ENCODE measurements around the gene TTC7B.

Gene TTC7B

DNA sequence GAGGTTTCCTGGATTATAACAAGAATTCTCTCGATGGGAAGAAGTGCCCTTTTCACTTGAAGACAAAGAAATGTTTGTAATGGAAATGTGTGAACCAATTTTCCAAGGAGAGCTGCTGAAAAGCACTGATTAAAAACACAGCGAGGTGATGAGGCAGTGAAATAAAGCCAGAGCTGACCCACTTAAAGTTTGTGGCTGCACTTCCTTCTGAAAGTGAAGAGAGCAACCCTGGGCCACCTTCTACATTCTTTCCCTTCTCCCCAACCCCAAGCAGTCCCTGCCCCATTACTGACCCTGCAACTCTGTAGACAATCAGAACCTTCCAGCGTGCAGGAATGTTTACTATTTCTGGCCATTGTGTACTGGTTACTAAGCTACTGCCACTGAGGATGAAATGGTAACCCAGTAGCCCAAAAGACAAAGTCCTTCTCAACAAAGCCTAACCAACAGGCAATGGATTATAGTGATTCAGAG is 173.9 kb downstream of the TTC7B start:
- DNase-seq: no peak

DNA sequence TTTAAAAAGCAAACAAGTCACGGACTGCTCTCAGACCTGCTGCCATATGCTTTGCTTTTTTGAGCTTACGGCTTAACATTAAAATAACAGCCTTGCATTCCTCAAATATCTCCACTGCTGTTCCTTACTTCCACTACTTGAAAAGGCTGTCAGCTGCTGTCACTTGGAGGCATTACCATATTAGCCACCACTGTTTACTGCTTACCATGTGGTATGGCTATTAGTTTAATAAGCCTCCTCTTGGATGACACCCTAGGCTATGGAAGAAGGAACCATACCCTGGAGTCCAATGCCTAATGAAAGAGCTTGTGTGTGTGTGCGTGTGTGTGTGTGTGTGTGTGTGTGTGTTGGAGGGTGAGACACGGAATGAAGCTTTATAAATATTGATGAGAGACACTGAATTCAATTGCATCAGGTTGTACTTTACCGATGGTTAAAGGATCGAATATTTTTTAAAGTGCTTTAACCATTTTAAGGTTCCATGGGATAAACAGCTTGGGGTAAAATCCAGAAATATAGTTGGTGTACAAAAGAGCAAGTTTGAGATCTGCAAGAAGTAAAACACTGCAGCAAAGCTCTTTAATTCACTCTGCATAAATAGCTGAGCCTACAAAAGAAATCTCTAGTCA is 174.5 kb downstream of the TTC7B start:
- no peak for DNase-seq

DNA sequence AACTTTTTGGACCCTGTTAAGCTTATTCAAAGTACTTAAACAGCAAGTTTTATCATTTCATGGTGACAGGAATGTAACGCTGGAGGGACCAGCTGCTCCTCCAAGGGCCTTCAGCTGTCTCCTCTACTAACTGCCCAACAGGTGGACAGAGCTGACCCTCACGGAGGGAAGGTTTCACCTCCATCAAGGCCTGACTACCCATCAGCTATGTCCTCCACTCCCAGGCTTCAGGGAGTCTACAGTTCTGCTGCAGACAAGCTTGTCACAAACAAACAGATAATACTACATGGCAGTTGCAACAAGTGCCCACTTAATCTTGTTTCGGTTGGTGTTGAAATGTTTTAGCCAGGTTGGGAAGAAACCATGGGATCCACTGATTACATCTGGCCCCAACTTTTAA is 175.1 kb downstream of the TTC7B start:
- no peak for DNase-seq

DNA sequence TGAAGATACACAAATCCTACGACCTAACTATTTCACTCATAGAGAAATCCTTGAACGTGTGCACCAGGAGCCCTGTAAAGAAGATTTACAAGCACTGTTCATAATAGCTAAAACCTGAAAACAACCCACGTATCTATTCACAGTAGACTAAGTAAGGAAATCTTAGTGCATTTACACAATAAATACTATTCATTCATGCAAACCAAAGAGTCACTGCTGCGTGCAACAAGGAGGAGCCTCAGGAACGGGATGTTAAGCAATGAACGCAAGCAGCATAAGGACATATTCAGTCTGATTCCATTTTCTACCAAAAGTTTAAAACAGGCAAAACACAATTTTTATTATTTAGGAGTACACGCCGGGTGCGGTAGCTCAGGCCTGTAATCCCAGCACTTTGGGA is 176.6 kb downstream of the TTC7B start:
- DNase-seq: peak; percentile 31 to 48

DNA sequence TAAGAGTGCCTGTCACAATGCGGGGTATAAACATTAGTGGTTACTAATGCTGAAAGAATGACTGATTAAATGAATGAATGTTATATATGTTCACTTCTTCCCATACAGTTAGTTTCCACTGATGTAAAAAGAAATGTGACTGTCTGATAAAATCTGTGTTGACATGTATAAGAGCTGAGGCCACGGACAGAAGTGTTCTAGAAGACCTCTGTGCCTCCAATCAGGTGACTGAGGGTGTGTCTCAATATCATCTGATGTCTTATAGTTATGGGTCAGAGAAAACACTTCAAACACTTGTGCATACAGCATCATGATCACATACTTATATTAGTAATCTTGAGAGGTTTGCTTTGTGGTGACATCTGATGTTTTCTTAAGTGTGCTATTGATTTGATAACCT is 183.4 kb downstream of the TTC7B start:
- peak; percentile 51 to 69 for DNase-seq

DNA sequence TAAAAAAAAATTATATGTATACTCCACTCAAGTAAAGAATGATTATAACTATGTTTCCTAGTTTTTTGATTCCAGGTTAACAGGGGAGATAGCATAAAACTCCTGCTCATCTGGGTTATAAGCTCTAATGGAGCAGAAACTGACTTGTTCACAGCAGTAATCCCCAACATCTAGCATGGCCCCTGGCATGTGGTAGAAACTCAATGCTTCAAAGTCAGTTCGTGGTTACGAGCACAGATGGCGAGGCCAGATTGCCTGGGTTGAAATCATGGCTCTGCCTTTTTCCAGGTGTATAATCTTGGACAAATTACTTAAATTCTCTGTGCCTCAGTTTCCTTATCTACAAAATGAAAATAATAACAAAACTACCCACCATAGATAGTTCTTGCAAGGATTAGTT is 183.8 kb downstream of the TTC7B start:
- DNase-seq: no peak

DNA sequence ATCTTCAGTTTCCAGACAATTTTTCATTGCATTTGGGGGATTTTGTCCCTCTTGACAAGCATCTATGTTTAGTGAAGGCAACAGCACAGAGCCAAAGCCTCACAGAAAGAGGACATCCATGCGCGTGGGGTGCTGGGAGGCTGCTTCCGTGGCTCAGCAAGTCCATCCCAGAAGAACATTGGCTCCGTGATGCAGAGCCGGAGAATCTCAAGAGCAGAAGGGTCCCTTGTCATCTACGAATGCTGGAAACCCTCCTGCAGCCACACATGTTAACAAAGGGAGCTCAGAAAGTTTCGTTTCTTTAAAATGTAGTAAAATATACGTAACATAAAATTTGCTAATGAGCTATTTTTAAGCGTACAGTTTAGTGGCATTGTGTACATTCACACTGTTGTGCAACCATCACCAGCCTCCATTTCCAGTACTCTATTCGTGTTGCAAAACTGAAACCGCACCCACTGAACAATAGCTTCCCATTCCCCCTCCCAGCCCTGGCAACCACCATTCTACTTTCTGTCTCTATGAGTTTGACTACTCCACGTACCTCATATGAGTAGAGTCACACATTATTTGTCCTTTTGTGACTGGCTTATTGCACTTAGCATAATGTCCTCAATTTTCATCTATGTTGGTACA is 185.9 kb downstream of the TTC7B start:
- DNase-seq: peak; percentile 93 to 94

DNA sequence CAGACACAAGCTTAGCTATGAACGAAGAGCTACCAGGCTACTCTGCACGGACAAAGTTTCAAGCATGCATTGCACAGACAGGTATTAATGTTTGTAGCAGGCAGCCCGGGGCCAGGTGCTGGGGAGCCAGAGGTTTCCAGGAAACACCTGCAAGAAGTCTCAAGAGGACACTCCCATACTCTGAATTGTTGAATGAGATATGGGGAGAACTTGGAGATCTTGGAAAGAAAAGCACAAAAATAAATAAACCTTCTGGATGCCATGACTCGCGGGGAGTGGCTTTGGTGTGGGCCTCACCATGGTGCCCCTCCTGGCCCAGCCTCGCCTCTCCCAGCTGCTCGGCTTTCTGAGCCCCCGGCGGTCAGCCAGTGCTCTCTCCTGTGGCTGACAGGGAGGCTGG is 186.8 kb downstream of the TTC7B start:
- DNase-seq: no peak

DNA sequence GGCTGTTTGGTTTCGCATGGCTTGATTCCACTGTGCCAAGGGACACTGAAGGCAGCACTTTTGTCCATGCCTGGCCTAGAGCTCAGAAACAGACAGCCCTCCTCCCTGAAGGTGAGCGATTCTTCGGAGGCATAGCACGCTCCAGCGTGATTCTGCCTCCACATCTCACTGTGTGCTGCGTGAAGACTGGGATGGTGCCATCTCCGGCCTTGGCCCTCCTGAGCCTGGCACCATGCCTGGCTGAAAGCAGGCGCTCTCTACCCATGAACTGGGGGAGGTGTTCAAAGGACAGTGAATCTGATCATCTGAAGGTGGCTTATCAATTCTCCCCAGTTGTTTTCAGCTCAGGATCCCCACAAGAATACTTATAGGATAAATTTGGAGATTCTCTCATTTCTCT is 187.4 kb downstream of the TTC7B start:
- no peak for DNase-seq

DNA sequence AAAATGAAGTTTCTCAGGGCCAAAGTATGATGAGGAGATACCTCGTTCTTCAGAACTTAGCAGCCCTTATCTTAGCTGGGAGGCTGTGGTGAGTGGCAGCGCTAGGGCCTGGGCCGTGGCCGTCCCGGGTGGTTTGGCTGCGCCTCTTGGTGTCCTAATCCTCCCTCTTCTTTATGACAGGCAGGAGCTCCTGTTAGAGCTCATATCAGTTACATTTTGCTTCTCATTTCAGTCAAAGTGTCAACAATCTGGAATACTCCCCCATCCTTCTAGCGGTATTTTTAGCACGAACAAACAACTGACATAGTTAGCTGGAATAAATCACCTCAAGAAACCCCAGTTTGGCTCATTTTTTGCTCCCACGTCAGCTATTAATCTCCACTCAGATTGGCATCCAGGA is 188.8 kb downstream of the TTC7B start:
- no peak for DNase-seq

DNA sequence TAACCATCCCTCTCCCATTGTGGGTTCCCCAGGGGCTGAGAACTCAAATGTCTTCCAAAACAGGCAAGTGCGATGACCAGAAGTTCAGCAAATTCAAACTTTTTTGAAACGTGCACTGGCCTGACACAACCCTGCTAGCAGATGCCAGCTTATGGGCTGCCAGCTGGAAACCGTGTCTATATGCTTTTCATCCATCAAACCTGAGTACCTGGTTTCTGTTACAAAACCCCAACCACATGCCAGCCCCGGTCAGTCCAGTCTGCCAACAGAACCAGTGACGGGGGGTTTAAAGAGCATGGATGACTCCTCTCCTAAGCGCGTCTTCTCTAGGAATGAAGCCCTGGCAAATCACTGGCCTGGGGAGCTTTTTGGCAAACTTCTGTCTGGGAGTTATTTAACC is 189.7 kb downstream of the TTC7B start:
- DNase-seq: no peak

DNA sequence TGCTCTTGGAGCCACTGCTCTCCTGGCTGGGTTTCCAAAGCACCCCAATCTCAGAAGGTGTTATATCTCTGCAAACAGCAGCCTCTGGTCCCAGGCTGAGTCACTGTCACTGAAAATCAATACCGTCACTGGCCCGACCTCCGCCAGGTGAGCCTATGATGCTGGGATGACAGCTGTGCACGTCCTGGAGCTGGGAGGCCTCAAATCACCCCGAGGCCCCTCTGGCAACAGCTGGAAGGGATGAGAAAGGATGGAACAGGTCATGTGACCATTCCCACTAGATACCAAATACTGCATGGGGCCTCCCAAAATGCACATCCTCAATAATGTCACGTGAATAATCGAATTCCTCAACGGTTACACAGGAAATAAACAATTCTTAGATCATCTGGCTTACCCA is 190.8 kb downstream of the TTC7B start:
- no peak for DNase-seq

DNA sequence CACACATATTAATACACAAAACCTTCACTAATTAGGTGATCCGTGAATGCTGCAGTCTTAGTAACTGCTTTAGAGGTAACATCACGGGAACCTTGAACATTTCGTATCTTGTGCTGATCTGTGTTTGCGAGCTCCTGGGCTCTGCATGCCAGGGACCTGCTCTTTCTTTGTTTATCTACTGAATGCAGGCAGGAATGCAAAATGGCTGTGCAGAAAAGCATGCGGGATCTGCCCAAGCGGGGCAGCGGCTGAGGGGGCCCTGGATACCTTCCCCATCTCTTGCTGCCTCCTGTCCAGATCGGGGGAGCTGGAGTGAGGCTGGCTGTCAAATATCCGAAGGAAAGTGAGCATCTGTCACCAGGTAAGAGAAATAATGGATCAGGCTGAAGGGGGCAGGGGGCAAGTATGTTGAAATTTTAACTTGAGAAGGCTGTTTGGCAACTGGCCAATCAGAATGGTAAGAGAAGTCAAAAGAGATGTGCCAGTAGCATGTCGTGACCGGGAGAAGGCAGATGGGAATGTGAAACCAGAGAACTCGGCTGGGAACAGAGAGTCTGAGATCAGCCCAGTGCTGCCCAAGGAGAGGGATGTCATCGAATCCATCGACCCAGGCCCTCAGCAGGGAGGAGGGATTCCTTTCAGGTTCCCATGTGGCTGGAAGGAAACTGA is 191.4 kb downstream of the TTC7B start:
- DNase-seq: no peak

DNA sequence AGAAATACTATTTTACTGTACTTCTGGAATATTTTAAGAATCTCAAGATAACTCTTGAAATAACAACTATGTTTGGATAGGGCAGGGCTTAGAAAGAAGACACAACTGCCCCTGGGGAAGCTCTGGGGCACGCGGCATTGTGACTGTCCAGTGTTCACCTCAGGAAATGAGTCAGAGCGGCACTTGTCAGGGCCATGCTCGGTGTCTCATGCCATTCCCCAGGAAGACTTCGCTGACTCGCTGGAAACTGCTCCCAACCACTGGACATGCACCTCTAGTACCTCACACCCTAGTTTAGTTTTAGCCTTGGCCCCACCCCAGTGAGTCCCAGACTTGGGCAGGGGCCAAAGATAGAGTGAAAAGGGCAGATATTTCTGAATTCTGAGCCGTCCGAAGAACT is 192.0 kb downstream of the TTC7B start:
- DNase-seq: peak; percentile 68 to 87

DNA sequence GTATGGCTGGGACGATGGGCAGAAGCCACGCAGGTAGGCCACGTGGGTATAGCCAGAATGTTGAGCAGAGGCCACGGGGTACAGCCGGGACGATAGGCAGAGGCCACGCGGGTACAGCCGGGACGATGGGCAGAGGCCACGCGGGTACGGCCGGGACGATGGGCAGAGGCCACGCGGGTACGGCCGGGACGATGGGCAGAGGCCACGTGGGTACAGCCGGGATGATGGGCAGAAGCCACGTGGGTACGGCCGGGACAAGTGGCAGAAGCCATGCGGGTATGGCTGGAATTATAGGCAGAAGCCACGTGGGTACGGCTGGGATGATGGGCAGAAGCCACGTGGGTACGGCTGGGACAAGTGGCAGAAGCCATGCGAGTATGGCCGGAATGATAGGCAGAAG is 195.0 kb downstream of the TTC7B start:
- no peak for DNase-seq

DNA sequence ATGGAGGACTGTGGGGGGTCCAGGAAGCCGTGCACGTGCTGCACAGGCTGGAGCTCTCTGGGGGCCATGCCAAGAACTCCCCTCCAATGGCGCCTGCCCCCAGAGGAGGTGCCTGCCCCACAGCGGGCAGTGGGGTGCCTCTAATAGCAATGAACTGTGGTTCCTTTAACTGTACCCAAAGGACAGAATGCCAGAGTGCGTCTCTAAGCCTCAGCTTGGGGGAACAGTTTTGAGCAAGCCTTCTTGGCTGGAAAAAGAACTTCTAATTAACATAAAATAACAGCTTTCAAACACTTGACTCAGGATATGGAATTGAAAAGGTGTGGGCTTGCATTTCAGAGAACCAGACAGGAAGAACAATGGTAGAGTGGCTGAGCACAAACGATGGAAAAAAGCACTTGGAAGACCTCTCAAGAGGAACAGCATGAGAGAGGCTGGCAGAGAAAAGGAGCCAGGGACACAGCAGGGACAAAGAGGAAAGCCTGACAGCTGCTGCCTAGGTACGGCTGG is 195.6 kb downstream of the TTC7B start:
- no peak for DNase-seq

DNA sequence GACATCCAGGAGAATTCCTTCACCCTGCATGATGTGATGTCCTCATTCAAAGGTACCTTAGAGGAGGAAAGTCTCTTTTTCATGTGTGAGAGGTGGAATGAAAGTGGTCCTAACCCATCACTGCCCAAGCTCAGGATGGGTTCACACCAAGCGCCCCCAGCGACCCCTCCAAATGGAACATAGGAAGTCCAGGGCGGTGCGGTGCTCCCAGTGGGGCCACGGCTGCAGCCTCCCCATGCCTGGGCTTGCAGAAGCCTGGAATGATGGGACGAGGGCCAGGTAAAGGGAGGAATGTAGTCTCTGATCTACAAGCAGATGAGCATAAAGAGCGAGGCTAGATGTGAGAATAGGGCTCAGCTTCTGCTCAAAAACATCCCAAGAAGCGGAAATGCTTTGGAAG is 196.3 kb downstream of the TTC7B start:
- no peak for DNase-seq

DNA sequence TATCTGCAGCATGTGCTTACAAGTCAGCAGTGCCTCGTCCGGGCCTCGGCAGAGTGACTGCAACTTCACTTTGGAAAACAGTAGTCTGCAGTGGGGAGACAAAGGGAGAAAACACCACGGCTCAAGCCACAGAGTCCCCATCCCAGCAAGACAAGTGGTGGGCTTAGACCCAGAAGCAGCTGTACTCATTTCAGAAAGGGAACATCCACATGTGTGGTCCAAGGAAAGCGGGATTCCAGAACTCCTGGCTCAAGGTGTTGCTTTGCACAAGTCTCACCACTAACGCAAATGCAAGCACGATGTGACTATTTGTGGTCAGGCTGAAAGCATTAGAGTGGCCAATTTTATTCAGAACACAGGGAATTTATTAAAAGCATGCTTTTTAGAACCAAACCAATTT is 198.3 kb downstream of the TTC7B start:
- no peak for DNase-seq

DNA sequence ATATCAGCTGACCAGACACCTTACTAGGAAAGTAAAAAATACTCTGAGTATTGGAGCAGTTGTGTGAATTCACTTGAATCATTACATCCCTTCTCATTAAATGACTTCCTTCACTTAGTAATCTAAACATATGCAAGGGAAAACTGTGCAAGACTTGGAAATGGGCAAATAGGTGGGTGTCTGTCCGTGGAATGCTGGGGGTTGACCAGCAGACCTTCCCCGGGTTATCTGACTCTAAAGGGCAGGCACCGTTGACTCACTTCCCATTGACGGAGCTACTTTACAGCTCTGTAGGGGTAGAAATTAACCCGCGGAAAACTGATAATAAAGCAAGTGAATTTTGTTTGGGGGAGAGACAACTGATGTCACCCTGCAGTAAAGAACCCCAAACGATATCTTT is 199.3 kb downstream of the TTC7B start:
- peak in 1 of 2 donors; percentile 34 for DNase-seq

DNA sequence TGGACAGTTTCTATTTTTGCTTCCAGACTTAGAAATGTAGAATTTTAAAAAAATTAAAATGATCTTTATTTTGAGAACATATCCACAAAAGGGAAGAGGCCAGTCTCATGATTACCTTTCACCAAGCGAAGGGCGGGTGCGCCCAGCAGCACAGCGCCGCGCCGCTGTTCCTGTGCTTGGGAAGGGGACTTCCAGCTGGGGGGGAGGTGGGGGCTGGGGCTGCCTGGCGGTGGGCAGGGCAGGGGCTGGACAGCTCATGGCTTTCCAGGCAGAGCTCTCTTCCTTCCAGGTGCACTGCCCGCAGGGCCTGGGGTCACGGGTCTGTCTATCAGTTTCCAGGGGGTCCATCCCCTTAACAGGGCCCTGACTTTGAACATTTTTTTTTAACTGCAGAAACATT is 199.9 kb downstream of the TTC7B start:
- no peak for DNase-seq

DNA sequence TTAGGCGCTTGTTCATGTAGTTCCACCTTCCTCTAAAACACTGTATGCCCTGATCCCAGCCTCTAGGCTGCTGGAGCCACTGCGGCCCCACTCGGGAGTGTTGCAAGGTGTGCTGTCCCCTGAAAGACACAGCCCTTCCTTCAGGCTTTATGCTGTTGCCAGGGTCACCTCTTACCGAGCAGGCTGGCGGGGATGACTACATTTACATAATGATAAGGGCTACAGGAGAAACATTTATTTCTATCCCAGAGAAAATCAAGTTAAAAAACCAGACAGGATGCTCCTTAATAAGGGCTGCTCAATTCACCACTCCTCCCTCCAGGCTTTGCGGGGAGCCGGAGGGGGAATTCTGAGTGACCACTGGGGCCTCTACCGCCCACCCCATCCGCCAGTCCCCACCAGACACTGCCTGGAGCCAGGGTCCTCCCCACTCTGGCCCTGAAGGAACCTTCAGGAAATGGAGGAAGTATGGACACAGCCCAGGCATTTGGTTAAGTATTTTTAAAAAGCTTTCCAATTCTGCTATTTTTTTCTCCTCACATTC is 200.6 kb downstream of the TTC7B start:
- no peak for DNase-seq

DNA sequence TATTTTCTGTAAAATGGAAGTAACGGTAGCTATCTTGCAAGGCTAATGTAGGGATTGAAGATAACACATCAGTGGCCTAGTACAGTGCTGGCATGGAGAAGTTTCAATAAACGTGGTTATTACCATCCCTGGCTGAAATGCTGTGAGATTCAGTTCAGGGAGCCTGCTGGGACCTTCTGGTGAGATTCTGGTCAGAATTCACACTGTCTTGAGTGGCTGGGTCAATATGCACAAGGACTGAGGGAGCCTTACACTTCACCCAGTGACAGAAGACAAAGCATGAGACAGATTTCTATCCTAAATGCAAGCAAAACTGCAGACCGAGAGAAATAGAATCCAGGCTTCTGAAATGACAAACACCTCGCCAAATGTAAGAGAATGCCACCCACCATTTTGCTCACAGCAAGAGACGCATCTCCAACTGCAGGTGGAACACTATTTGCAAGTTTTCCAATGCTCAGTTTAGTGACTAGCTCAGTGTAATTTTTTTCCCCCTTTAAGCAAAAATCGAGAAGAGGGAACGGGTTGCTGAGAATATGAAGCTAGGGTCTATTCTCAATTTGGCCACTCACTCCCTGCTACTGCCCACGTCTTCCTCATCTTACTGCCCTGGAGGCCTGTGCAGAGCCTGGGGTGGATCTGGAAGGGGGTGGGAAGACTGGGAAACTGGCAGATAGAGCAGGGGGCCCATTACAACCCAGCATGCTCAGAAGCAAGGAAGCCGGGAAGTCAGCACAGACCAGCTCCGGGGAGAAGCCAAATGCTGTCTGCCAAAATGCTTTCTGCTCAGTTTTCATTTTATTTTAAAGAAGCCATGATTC is 201.3 kb downstream of the TTC7B start:
- no peak for DNase-seq

DNA sequence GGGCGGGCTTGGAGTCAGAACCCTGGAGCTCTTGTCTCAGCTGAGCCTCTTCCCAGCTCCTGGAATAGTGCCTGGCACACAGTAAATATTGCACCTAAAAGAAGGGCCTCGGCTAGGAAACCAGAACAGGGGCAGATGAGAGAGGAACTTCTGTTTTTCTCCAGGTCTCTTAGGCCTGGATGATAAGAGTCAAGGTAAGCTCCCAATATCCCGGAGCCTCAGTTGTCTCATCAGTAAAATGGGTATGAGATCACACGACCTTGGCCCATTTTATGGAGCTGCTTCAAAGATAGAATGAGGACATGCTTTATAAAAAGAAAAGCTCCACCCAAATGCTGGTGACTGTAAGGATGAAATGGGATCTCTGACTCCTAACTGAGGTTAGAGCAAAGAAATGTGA is 202.2 kb downstream of the TTC7B start:
- no peak for DNase-seq

Measured in inflammatory macrophage (primary cell).